HG02678 (cell line): ENCODE results near the gene SPATS1.
"Not testable (repeated sequence)": the region's sequence is repeated elsewhere in the genome, so short reads cannot be mapped to it uniquely, and the experiment has no call there.

Source experiments
- ATAC-seq: cut with Tn5 transposase; IDR thresholded peaks from one replicate; pipeline ENCODE4 v1.9.1; 2021; ENCODE audit warnings: mild to moderate bottlenecking, moderate library complexity; ENCODE audit not compliant: unreplicated experiment

The SPATS1 gene

GRCh38 chr6:44339763-44340625, 2.5 kb upstream of the SPATS1 start:
- no peak for ATAC-seq

GRCh38 chr6:44341095-44341890, 1.2 kb upstream of the SPATS1 start:
- no peak for ATAC-seq

DNA sequence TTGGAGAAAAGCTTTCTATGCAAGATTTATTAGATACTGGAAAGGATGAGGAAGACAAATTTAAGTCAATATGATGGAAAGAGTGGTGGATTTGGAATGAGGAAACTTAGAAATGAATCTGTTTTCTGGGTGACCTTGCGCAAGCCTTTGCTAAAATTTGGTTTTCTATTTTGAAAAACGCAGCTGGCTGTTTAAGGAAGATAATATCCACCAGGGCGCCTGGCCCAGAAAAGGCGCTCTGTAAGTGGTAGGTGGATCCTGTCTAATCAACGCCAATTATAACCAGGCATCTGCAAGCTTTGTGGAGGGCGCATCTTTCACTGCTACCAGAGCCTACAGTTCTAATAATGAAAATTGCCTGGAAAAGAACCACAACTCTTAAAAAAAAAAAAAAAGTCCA, 398 bp upstream of the SPATS1 start:
- no peak for ATAC-seq

DNA sequence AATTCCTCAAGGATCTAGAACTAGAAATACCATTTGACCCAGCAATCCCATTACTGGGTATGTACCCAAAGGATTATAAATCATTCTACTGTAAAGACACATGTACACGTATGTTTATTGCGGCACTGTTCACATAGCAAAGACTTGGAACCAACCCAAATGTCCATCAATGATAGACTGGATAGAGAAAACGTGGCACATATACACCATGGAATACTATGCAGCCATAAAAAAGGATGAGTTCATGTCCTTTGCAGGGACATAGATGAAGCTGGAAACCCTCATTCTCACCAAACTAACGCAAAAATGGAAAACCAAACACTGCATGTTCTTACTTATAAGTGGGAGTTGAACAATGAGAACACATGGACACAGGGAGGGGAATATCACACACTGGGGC, 4.4 kb downstream of the SPATS1 start:
- not testable (repeated sequence) for ATAC-seq

- no peak for ATAC-seq
These were observed 7.6 kb downstream of the SPATS1 start for GRCh38 chr6:44349904-44350649.

GRCh38 chr6:44350650-44350994, 8.2 kb downstream of the SPATS1 start:
- not testable (repeated sequence) for ATAC-seq

GRCh38 chr6:44352259-44352658, 9.8 kb downstream of the SPATS1 start:
- ATAC-seq = no peak

- ATAC-seq = no peak
These were observed 10.9 kb downstream of the SPATS1 start for GRCh38 chr6:44353336-44353735.

- no peak for ATAC-seq
These were observed 13.2 kb downstream of the SPATS1 start for GRCh38 chr6:44355640-44356039.

GRCh38 chr6:44356487-44356886, 14.0 kb downstream of the SPATS1 start:
- no peak for ATAC-seq

GRCh38 chr6:44359973-44360372, 17.5 kb downstream of the SPATS1 start:
- ATAC-seq = no peak

GRCh38 chr6:44361947-44362346, 19.5 kb downstream of the SPATS1 start:
- ATAC-seq = no peak

DNA sequence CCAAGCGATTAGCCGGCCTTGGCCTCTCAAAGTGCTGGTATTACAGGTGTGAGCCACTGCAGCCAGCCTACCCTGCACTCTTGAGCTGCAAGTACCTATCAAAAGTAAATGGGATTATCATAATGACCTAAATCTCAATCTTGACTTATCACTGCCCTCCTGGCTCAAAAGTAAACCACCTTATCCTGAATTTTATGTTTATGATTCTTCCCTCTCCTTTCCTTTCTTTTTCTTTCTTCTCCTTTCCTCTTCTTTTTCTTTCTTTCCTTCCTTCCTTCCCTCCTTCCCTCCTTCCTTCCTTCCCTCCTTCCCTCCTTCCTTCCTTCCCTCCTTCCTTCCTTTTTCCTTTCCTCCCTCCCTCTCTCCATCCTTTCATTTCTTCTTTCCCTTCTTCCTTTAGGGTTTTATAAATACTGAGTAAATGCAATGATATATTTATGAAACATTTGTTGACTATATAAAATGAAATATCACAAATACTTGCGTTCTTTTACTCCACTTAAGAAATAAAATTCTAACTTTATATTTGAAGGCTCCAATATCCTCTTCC, 21.0 kb downstream of the SPATS1 start:
- ATAC-seq = no peak

GRCh38 chr6:44366781-44367180, 24.3 kb downstream of the SPATS1 start:
- ATAC-seq = no peak

- no peak for ATAC-seq
These were observed 25.2 kb downstream of the SPATS1 start for GRCh38 chr6:44367681-44368080.

- ATAC-seq = no peak
These were observed 30.6 kb downstream of the SPATS1 start for GRCh38 chr6:44373051-44373450.

DNA sequence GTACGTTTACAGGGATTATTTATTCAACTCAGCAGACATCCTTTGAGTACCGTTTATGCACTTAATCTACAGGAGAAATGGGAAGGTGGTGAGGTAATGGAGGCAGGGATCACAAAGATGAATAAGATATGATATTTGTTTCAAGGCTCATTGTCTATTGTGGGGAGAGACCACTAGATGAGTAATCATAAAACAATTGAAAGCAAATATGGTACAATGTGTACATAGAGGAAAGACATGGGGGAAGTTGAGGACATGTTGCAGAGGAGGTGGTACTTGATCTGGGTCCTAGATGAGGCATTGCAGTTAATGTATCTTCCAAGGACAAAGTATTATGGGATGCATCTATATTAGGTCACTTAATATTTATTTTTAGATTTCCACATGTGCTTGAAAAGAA, 31.3 kb downstream of the SPATS1 start:
- no peak for ATAC-seq

GRCh38 chr6:44375071-44375470, 32.6 kb downstream of the SPATS1 start:
- no peak for ATAC-seq

DNA sequence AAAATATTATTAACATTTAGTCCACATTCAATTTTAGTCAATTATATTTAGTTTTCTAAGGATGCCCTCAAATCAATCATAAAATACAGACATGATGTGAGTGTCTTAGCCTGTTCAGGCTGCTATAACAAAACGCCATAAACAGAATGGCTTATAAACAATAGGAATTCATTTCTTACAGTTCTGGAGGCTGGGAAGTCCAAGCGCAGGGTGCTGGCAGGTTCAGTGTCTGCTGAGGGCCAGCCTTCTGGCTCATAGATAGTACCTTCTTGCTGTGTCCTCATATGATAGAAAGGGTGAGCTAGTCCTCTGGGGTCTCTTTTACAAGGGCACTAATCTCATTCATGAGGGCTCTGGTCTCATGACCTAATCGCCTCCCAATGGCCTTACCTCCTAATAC, 35.0 kb downstream of the SPATS1 start:
- no peak for ATAC-seq

GRCh38 chr6:44377971-44378370, 35.5 kb downstream of the SPATS1 start:
- ATAC-seq = no peak

DNA sequence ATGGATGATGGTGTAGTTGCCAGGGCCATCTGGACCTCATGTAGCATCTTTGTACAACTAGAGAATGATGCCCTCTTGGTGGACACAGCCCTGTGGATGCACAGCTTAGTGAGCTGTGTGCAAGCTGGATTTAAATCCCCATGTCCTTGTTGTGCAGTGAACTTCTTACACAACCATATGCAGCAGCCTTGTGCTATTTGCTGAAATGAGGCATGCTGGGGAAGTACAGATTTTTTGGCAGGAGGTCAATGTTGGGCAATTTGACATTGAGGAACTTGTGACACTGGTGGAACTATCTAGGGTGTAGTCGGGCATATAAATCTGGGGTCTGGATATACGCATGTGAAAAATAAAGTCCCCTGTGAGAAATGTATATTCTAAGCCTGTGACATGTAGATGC, 39.3 kb downstream of the SPATS1 start:
- no peak for ATAC-seq
